Neuronal stem cell (in vitro differentiated cells): ENCODE results near the gene LRPAP1.
A peak's percentile ranks its signal among the peaks of the same experiment; 100 is the strongest.

Experiments used
- DNase-seq: peaks from one replicate; pipeline ENCODE4 v3.0.0-alpha.2; 2013; ENCODE audit warnings: low spot score
- H2AFZ ChIP-seq: one replicate; pipeline ENCODE4 v1.6.1; 2013; ENCODE audit warnings: mild to moderate bottlenecking, low read length, inconsistent platforms
- H2AK5ac ChIP-seq: 2 replicates; pipeline ENCODE4 v1.6.1; 2013; ENCODE audit warnings: low read depth, mild to moderate bottlenecking, inconsistent platforms, low read length, moderate library complexity, mixed read lengths
- H2BK120ac ChIP-seq: 2 replicates; pipeline ENCODE4 v1.6.1; 2013; ENCODE audit warnings: low read depth, mild to moderate bottlenecking, inconsistent platforms, low read length, moderate library complexity, mixed read lengths
- H2BK12ac ChIP-seq: one replicate; pipeline ENCODE4 v1.6.1; 2013; ENCODE audit warnings: low read length, inconsistent platforms
- H2BK15ac ChIP-seq: 2 replicates; pipeline ENCODE4 v1.6.1; 2013; ENCODE audit warnings: mild to moderate bottlenecking, low read length, inconsistent platforms, mixed read lengths
- H2BK5ac ChIP-seq: one replicate; pipeline ENCODE4 v1.6.1; 2013; ENCODE audit warnings: inconsistent platforms, mild to moderate bottlenecking, low read length, moderate library complexity
- H3K14ac ChIP-seq: one replicate; pipeline ENCODE4 v1.6.1; 2013; ENCODE audit warnings: low read length, inconsistent platforms
- H3K18ac ChIP-seq: 2 replicates; pipeline ENCODE4 v1.6.1; 2013; ENCODE audit warnings: low read length, inconsistent platforms
- H3K23ac ChIP-seq: 2 replicates; pipeline ENCODE4 v1.6.1; 2013; ENCODE audit warnings: low read depth, mild to moderate bottlenecking, mixed read lengths, low read length, inconsistent platforms; ENCODE audit not compliant: poor library complexity
- H3K27ac ChIP-seq: replicated peaks from 3 replicates; pipeline ENCODE4 v1.5.1; 2013; ENCODE audit warnings: low read length, inconsistent platforms
- H3K27me3 ChIP-seq, 3 experiments: 2 replicates each; pipeline ENCODE4 v1.6.1; 2013; ENCODE audit warnings: low read length in 3 of 3, mild to moderate bottlenecking in 2 of 3, inconsistent platforms in 1 of 3, low read depth in 1 of 3, mixed read lengths in 1 of 3, moderate library complexity in 1 of 3; ENCODE audit not compliant: control insufficient read depth in 3 of 3, insufficient read depth in 3 of 3
- H3K36me3 ChIP-seq, 2 donors: replicated peaks in 1 of 2; 2 replicates each; pipeline ENCODE4 v1.6.1; 2013; ENCODE audit warnings: low read length in 2 of 2; ENCODE audit not compliant: control insufficient read depth in 2 of 2, insufficient read depth in 2 of 2
- H3K4ac ChIP-seq: 2 replicates; pipeline ENCODE4 v1.6.1; 2013; ENCODE audit warnings: inconsistent platforms, mild to moderate bottlenecking, low read length, moderate library complexity
- H3K4me1 ChIP-seq, 2 donors: 1 replicate in 1 of 2; 2 replicates in 1 of 2; pipeline ENCODE4 v1.6.1; 2013; ENCODE audit warnings: low read length in 2 of 2, low read depth in 1 of 2; ENCODE audit not compliant: control insufficient read depth in 2 of 2, insufficient read depth in 1 of 2
- H3K4me2 ChIP-seq: one replicate; pipeline ENCODE4 v1.6.1; 2013; ENCODE audit warnings: mild to moderate bottlenecking, low read length, inconsistent platforms; ENCODE audit not compliant: insufficient read depth, poor library complexity, severe bottlenecking
- H3K4me3 ChIP-seq, 2 donors: 2 replicates each; pipeline ENCODE4 v1.5.1; 2013; ENCODE audit warnings: low read length in 2 of 2, mild to moderate bottlenecking in 2 of 2, inconsistent platforms in 1 of 2, moderate library complexity in 1 of 2
- H3K79me1 ChIP-seq: one replicate; pipeline ENCODE4 v1.6.1; 2013; ENCODE audit warnings: low read depth, mild to moderate bottlenecking, inconsistent platforms, low read length, moderate library complexity
- H3K9ac ChIP-seq: one replicate; pipeline ENCODE4 v1.6.1; 2013; ENCODE audit warnings: mild to moderate bottlenecking, low read depth, low read length, inconsistent platforms; ENCODE audit not compliant: poor library complexity
- H3K9me3 ChIP-seq, 2 donors: replicated peaks in 1 of 2; 2 replicates each; pipeline versions ENCODE3 to v1.6.1; 2013; ENCODE audit warnings: low read length in 2 of 2, mild to moderate bottlenecking in 2 of 2, inconsistent platforms in 1 of 2, low read depth in 1 of 2, mixed read lengths in 1 of 2, moderate library complexity in 1 of 2; ENCODE audit not compliant: control insufficient read depth in 2 of 2, insufficient read depth in 1 of 2
- H4K8ac ChIP-seq: one replicate; pipeline ENCODE4 v1.6.1; 2013; ENCODE audit warnings: low read depth, mild to moderate bottlenecking, inconsistent platforms, low read length, moderate library complexity
- H4K91ac ChIP-seq: one replicate; pipeline ENCODE4 v1.6.1; 2013; ENCODE audit warnings: low read length, low read depth, mild to moderate bottlenecking, inconsistent platforms; ENCODE audit not compliant: poor library complexity
- WGBS, 2 donors: extraction: QIAGEN DNeasy Blood & Tissue Kit; methylation state at CpG; one replicate each; pipeline ENCODE4 v1.1.7; 2013; ENCODE audit warnings: missing lambda C conversion rate in 2 of 2, mixed read lengths in 1 of 2; ENCODE audit not compliant: insufficient read length in 2 of 2, insufficient replicate concordance in 1 of 2; ENCODE audit errors: extremely low coverage in 2 of 2; 5-methylcytosine and 5-hydroxymethylcytosine counted together

Gene LRPAP1

DNA sequence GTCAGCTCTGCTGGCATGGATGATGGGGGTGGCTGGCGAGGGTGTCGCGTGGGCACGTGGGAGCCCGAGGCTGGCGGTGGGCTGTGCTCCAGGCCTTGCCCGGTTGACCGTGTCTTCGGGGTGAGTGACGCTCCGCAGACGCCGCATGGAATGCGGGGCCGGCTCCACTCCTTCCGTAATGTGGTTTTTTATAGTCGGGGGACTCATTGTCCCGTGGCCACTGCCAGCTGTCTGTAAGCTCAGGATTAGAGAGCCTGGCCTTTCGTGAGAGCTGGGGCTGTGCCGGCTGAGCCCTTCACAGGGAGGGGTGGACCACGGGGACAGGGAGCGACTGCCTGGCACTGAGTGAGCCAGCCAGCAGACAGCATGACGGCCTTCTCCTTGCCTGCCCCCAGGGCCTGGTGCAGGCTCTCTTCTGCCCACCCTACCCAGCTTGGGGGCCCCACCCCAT lies 48.7 kb downstream of the LRPAP1 start:
- Histone ChIP-seq H2BK5ac (peak overlapping the region; percentile 66), H3K9me3 (no peaks in the 10 kb centered on the region), H3K18ac (peak overlapping the region; percentile 92), H3K4me1 (peaks cover 52 to 55% of the 10 kb centered on the region in 2 donors), H3K4me3 (no peak overlapping the region), H3K14ac (no peak overlapping the region), H3K23ac (peak overlapping the region; percentile 89), H2AFZ (no peak overlapping the region), H3K9ac (peak overlapping the region; percentile 70), H2BK15ac (peak overlapping the region; percentile 98), H4K91ac (no peak overlapping the region), H3K36me3 (no peaks in the 10 kb centered on the region), H3K4ac (peak overlapping the region; percentile 93), H3K4me2 (no peak overlapping the region), H3K79me1 (peaks cover 2% of the 10 kb centered on the region), H2BK12ac (peak overlapping the region; percentile 97), H4K8ac (no peak overlapping the region), H2AK5ac (peak overlapping the region; percentile 99), H3K27ac (no peak overlapping the region), H2BK120ac (no peak overlapping the region), H3K27me3 (peaks cover 0 to 22% (median 5%) of the 10 kb centered on the region in 3 experiments)
- no peak for DNase-seq
- WGBS, 2 donors: no CpG with 5 or more reads among the region's 23 CpGs

DNA sequence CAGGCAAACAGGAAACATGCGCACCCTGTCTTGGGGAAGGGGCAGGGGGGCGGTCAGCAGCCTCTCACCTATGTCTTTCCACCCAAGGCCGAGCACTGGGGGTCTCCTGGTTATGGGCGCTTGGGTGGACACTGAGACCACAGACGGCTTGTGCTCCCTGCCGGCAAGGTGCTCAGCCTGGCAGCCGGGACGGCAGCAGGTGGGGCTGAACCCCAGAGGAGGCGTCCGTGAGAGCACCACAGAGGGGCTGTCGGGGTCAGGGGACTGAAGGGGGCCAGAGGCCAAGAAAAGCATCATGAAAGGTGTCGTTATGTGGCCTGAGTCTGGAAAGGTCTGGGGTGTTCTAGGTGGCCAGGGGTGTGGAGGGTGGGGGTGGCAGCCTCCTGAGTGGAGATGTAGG lies 49.5 kb downstream of the LRPAP1 start:
- DNase-seq: no peak
- Histone ChIP-seq H3K18ac (peak overlapping the region; percentile 89), H3K4me1 (peaks cover 57 to 60% of the 10 kb centered on the region in 2 donors), H4K8ac (no peak overlapping the region), H3K23ac (peak overlapping the region; percentile 49), H3K9me3 (no peaks in the 10 kb centered on the region), H3K9ac (no peak overlapping the region), H3K27me3 (peaks cover 0 to 22% (median 2%) of the 10 kb centered on the region in 3 experiments), H2BK15ac (peak overlapping the region; percentile 97), H3K4ac (no peak overlapping the region), H4K91ac (no peak overlapping the region), H3K4me3 (no peak overlapping the region), H3K4me2 (no peak overlapping the region), H3K36me3 (no peaks in the 10 kb centered on the region), H3K79me1 (peaks cover 2% of the 10 kb centered on the region), H2BK5ac (peak overlapping the region; percentile 93), H3K27ac (no peak overlapping the region), H2AFZ (no peak overlapping the region), H2BK120ac (peak overlapping the region; percentile 54), H2AK5ac (peak overlapping the region; percentile 23), H3K14ac (peak overlapping the region; percentile 39), H2BK12ac (peak overlapping the region; percentile 36)
- WGBS, 2 donors: no CpG with 5 or more reads among the region's 12 CpGs

DNA sequence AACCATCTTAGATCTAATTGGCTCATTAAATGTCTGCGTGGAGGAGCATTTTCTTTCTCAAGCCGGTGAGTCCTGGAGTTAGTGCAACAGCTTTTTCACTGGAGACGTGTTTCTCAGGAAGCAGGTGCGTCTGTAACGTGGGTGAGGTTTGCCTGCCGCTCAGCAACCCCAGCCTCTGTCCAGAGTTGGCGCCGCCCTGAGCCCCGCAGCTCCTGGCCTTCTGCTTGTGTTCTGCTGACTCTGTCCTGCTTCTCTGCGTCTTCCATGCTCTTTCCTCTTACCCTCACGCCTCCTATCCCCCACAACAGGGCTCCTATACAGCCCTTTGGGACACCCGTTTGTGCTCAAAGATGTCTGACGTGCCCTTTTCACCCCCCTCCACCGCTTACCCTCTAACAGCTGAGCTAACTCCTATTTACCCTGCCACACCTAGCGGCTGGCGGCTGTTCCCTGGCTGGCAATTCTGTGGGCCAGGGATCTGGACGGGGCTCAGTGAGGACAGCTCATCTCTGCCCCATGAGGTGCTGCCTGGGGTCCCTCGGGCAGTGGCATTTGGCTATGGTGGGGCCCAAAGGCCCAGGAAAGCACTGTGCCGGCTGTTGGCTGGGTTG lies 50.3 kb downstream of the LRPAP1 start:
- H3K27ac ChIP-seq: peak overlapping the region; percentile 96
- no peak for DNase-seq
- H3K27me3 ChIP-seq: peaks cover 0 to 22% (median 2%) of the 10 kb centered on the region in 3 experiments
- H4K91ac ChIP-seq: no peak overlapping the region
- H2AFZ ChIP-seq: no peak overlapping the region
- peak overlapping the region; percentile 54 for H2BK120ac ChIP-seq
- H3K18ac ChIP-seq: peak overlapping the region; percentile 94
- H2BK12ac ChIP-seq: peak overlapping the region; percentile 36
- peaks cover 56 to 57% of the 10 kb centered on the region in 2 donors for H3K4me1 ChIP-seq
- no peaks in the 10 kb centered on the region for H3K9me3 ChIP-seq
- peak overlapping the region; percentile 97 for H2BK15ac ChIP-seq
- H3K4me2 ChIP-seq: no peak overlapping the region
- peaks cover 2% of the 10 kb centered on the region for H3K79me1 ChIP-seq
- H3K36me3 ChIP-seq: no peaks in the 10 kb centered on the region
- no peak overlapping the region for H4K8ac ChIP-seq
- H3K4ac ChIP-seq: no peak overlapping the region
- H3K14ac ChIP-seq: peak overlapping the region; percentile 39
- no peak overlapping the region for H3K23ac ChIP-seq
- peak overlapping the region; percentile 93 for H2BK5ac ChIP-seq
- H3K4me3 ChIP-seq: no peak overlapping the region
- peak overlapping the region; percentile 23 for H2AK5ac ChIP-seq
- WGBS, 2 donors: no CpG with 5 or more reads among the region's 19 CpGs
- H3K9ac ChIP-seq: no peak overlapping the region

DNA sequence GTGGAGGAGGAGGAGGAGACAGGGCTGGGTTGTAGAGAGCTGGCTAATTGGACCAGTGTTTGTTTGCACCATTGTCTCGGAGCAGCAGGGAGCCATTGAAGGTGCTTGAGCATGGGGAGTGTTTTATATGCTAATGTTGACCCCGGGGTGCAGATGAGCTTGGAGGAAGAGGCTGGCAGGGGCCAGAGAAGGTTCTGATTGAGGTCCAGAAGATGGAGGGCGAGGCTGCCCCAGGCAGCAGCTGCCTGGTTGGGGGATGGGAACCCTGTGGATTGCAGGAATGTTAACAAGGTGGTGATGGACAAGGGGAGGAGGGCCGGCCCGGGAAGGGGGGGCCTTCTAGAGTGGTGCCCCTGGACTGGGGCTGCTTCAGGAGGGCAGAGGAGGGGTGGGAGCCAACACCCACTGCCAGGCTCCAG lies 51.1 kb downstream of the LRPAP1 start:
- DNase-seq: peak; percentile 70
- Histone ChIP-seq H2BK15ac (peak overlapping the region; percentile 85), H2BK12ac (peak overlapping the region; percentile 75), H3K23ac (no peak overlapping the region), H4K91ac (no peak overlapping the region), H3K9me3 (no peaks in the 10 kb centered on the region), H3K27me3 (peaks cover 0 to 22% (median 2%) of the 10 kb centered on the region in 3 experiments), H3K36me3 (no peaks in the 10 kb centered on the region), H2BK120ac (peak overlapping the region; percentile 93), H3K4me1 (peaks cover 50 to 52% of the 10 kb centered on the region in 2 donors), H3K4ac (no peak overlapping the region), H3K18ac (peak overlapping the region; percentile 94), H3K4me2 (peak overlapping the region; percentile 48), H3K79me1 (peaks cover 2% of the 10 kb centered on the region), H2AFZ (peak overlapping the region; percentile 91), H3K14ac (peak overlapping the region; percentile 63), H4K8ac (no peak overlapping the region), H2BK5ac (peak overlapping the region; percentile 93), H3K27ac (peak overlapping the region; percentile 96), H2AK5ac (peak overlapping the region; percentile 94), H3K4me3 (no peak overlapping the region), H3K9ac (no peak overlapping the region)
- no CpG with 5 or more reads among the region's 5 CpGs for WGBS, 2 donors
